ENCODE data around the gene INPP5J.

The INPP5J gene

GRCh38 chr22:31133911-31134310 lies 11.1 kb downstream of the INPP5J start:
- H3K79me2 ChIP-seq (ENCODE audit: control insufficient read depth, low read length) = no peaks in the 10 kb centered on the region
- no peaks in the 10 kb centered on the region for H3K9me2 ChIP-seq (replicated peaks; ENCODE audit: control insufficient read depth, low read length)
- no peaks in the 10 kb centered on the region for H3F3A ChIP-seq (ENCODE audit: control insufficient read depth, insufficient read depth)
- H4K20me1 ChIP-seq (ENCODE audit: control insufficient read depth, insufficient read depth, low read depth, low read length) = no peaks in the 10 kb centered on the region
- no peaks in the 10 kb centered on the region for H3K4me1 ChIP-seq (ENCODE audit: control insufficient read depth, low read length)
- H3K27me3 ChIP-seq (ENCODE audit: control insufficient read depth, low read length) = no peaks in the 10 kb centered on the region
- no peak overlapping the region for H3K27ac ChIP-seq (ENCODE audit: low read depth, low read length)
- no peak for TF ChIP-seq EZH2phosphoT487 (IDR thresholded peaks at IDR 0.05; ENCODE audit: borderline replicate concordance, low read length)
- TF ChIP-seq CTCF (IDR thresholded peaks at IDR 0.05; ENCODE audit: low read depth, low read length, poor library complexity, severe bottlenecking) = no peak
- H3K36me3 ChIP-seq (ENCODE audit: control insufficient read depth, low read length) = no peaks in the 10 kb centered on the region
- no peaks in the 10 kb centered on the region for H3K9me3 ChIP-seq (ENCODE audit: control insufficient read depth, insufficient read depth, low read length)
- no peak overlapping the region for H3K4me2 ChIP-seq (ENCODE audit: low read length)
- no peak overlapping the region for H3K4me3 ChIP-seq (ENCODE audit: low read length)

GRCh38 chr22:31134688-31135087 lies 11.9 kb downstream of the INPP5J start:
- Histone ChIP-seq H3K4me3 (ENCODE audit: low read length) (no peak overlapping the region), H3K9me3 (ENCODE audit: control insufficient read depth, insufficient read depth, low read length) (no peaks in the 10 kb centered on the region), H3K27me3 (ENCODE audit: control insufficient read depth, low read length) (no peaks in the 10 kb centered on the region), H3K79me2 (ENCODE audit: control insufficient read depth, low read length) (no peaks in the 10 kb centered on the region), H3K27ac (ENCODE audit: low read depth, low read length) (no peak overlapping the region), H3K36me3 (ENCODE audit: control insufficient read depth, low read length) (no peaks in the 10 kb centered on the region), H3F3A (ENCODE audit: control insufficient read depth, insufficient read depth) (no peaks in the 10 kb centered on the region), H3K4me1 (ENCODE audit: control insufficient read depth, low read length) (no peaks in the 10 kb centered on the region), H3K4me2 (ENCODE audit: low read length) (no peak overlapping the region), H3K9me2 (replicated peaks; ENCODE audit: control insufficient read depth, low read length) (no peaks in the 10 kb centered on the region), H4K20me1 (ENCODE audit: control insufficient read depth, insufficient read depth, low read depth, low read length) (no peaks in the 10 kb centered on the region)
- no peak for TF ChIP-seq EZH2phosphoT487 (IDR thresholded peaks at IDR 0.05; ENCODE audit: borderline replicate concordance, low read length)
- TF ChIP-seq CTCF (IDR thresholded peaks at IDR 0.05; ENCODE audit: low read depth, low read length, poor library complexity, severe bottlenecking) = no peak

GRCh38 chr22:31135706-31136105 lies 12.9 kb downstream of the INPP5J start:
- Histone ChIP-seq H3K4me2 (ENCODE audit: low read length) (no peak overlapping the region), H3K36me3 (ENCODE audit: control insufficient read depth, low read length) (no peaks in the 10 kb centered on the region), H3F3A (ENCODE audit: control insufficient read depth, insufficient read depth) (no peaks in the 10 kb centered on the region), H4K20me1 (ENCODE audit: control insufficient read depth, insufficient read depth, low read depth, low read length) (no peaks in the 10 kb centered on the region), H3K9me3 (ENCODE audit: control insufficient read depth, insufficient read depth, low read length) (no peaks in the 10 kb centered on the region), H3K79me2 (ENCODE audit: control insufficient read depth, low read length) (no peaks in the 10 kb centered on the region), H3K9me2 (replicated peaks; ENCODE audit: control insufficient read depth, low read length) (no peaks in the 10 kb centered on the region), H3K27me3 (ENCODE audit: control insufficient read depth, low read length) (no peaks in the 10 kb centered on the region), H3K4me1 (ENCODE audit: control insufficient read depth, low read length) (no peaks in the 10 kb centered on the region), H3K4me3 (ENCODE audit: low read length) (no peak overlapping the region), H3K27ac (ENCODE audit: low read depth, low read length) (no peak overlapping the region)
- no peak for TF ChIP-seq EZH2phosphoT487 (IDR thresholded peaks at IDR 0.05; ENCODE audit: borderline replicate concordance, low read length)
- TF ChIP-seq CTCF (IDR thresholded peaks at IDR 0.05; ENCODE audit: low read depth, low read length, poor library complexity, severe bottlenecking) = no peak

- no peaks in the 10 kb centered on the region for H3F3A ChIP-seq (ENCODE audit: control insufficient read depth, insufficient read depth)
- no peak for TF ChIP-seq CTCF (IDR thresholded peaks at IDR 0.05; ENCODE audit: low read depth, low read length, poor library complexity, severe bottlenecking)
- TF ChIP-seq EZH2phosphoT487 (IDR thresholded peaks at IDR 0.05; ENCODE audit: borderline replicate concordance, low read length) = no peak
- H3K4me2 ChIP-seq (ENCODE audit: low read length) = no peak overlapping the region
- no peaks in the 10 kb centered on the region for H3K36me3 ChIP-seq (ENCODE audit: control insufficient read depth, low read length)
- H3K4me1 ChIP-seq (ENCODE audit: control insufficient read depth, low read length) = no peaks in the 10 kb centered on the region
- H3K27me3 ChIP-seq (ENCODE audit: control insufficient read depth, low read length) = no peaks in the 10 kb centered on the region
- H4K20me1 ChIP-seq (ENCODE audit: control insufficient read depth, insufficient read depth, low read depth, low read length) = no peaks in the 10 kb centered on the region
- H3K4me3 ChIP-seq (ENCODE audit: low read length) = no peak overlapping the region
- no peak overlapping the region for H3K27ac ChIP-seq (ENCODE audit: low read depth, low read length)
- no peaks in the 10 kb centered on the region for H3K9me3 ChIP-seq (ENCODE audit: control insufficient read depth, insufficient read depth, low read length)
- H3K79me2 ChIP-seq (ENCODE audit: control insufficient read depth, low read length) = no peaks in the 10 kb centered on the region
- H3K9me2 ChIP-seq (replicated peaks; ENCODE audit: control insufficient read depth, low read length) = no peaks in the 10 kb centered on the region
These were observed 13.4 kb downstream of the INPP5J start for GRCh38 chr22:31136155-31136554.
